Measurements from ENCODE around the gene OTUB1.
A peak's percentile ranks its signal among the peaks of the same experiment; 100 is the strongest.

The OTUB1 gene

GRCh38 chr11:64000740-64001483 is 14.7 kb downstream of the OTUB1 start:
- peak overlapping the region; percentile 29 for H3K4me3 ChIP-seq (ENCODE audit: low read length)
- no peak for DNase-seq (ENCODE audit: low read depth)
- TF ChIP-seq, protein P1, sequence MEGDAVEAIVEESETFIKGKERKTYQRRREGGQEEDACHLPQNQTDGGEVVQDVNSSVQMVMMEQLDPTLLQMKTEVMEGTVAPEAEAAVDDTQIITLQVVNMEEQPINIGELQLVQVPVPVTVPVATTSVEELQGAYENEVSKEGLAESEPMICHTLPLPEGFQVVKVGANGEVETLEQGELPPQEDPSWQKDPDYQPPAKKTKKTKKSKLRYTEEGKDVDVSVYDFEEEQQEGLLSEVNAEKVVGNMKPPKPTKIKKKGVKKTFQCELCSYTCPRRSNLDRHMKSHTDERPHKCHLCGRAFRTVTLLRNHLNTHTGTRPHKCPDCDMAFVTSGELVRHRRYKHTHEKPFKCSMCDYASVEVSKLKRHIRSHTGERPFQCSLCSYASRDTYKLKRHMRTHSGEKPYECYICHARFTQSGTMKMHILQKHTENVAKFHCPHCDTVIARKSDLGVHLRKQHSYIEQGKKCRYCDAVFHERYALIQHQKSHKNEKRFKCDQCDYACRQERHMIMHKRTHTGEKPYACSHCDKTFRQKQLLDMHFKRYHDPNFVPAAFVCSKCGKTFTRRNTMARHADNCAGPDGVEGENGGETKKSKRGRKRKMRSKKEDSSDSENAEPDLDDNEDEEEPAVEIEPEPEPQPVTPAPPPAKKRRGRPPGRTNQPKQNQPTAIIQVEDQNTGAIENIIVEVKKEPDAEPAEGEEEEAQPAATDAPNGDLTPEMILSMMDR (conservative IDR thresholded peaks at IDR 0.05; ENCODE audit: low read length) = no peak

- DNase-seq (ENCODE audit: low read depth) = no peak
- TF ChIP-seq, protein P1 (conservative IDR thresholded peaks at IDR 0.05; ENCODE audit: low read length) = no peak
- H3K4me3 ChIP-seq (ENCODE audit: low read length) = no peak overlapping the region
These were observed 15.5 kb downstream of the OTUB1 start for GRCh38 chr11:64001484-64002420.

DNA sequence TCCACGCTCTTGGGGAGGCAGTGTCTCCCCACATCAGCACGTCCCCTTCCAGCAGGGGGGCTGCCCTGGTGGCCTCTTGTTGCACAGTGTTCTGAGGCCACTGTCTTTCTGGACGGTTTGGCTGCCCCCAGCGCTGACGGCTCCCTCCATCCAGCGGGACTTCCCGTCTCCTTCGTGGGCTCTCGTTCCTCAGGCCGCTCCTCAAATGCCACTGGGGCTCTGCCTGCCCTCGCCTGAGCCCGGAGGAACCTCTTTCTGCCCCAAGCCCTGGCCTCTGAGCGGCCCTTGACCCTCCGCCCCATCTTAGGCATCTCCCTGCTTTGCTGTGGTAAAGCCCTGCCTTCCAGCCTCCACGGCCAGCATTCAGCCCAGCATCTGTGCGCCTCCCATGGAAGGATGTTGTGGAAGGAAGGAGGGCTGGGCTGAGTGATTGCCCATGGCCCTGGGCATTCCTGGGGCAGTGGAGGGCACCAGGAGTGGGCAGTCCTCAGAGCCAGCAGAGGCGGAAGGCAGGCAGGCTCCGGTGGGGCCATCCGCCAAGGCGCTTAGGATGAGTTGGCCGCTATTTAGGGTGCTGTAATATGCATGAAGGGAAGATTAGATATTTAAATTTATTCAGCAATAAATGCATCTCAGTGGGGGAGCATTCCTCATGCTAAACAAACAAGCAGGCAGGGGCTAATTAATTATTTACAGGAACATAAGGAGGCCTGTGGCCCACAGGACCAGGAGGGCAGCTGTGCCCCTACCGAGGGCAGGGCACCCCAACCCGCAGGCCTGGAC is 17.8 kb downstream of the OTUB1 start:
- TF ChIP-seq, protein P1 (conservative IDR thresholded peaks at IDR 0.05; ENCODE audit: low read length) = no peak
- no peak overlapping the region for H3K4me3 ChIP-seq (ENCODE audit: low read length)
- DNase-seq (ENCODE audit: low read depth) = no peak

GRCh38 chr11:64004590-64004984 is 18.3 kb downstream of the OTUB1 start:
- no peak for DNase-seq (ENCODE audit: low read depth)
- TF ChIP-seq, protein P1 (conservative IDR thresholded peaks at IDR 0.05; ENCODE audit: low read length) = no peak
- no peak overlapping the region for H3K4me3 ChIP-seq (ENCODE audit: low read length)

DNA sequence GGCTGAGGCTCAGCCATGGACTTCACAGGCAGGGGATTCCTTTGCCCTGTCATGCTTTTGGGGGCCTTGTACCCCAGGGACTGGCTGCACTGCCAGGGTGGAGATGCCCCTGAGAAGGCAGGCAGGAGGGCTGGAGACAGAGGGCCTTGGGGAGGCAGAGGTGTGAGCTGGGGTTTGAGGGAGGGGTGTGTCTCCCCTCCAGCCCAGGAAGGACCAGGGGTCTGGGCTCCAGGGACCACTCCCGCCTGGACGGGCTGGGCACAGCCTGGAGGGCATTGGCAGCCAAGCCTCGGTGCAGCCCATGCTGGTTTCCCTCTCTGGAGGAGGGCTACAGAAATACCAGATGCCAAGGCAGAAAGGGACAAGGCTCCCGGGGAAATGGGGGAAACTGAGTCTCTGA is 19.5 kb downstream of the OTUB1 start:
- H3K4me3 ChIP-seq (ENCODE audit: low read length) = no peak overlapping the region
- no peak for DNase-seq (ENCODE audit: low read depth)
- TF ChIP-seq, protein P1 (conservative IDR thresholded peaks at IDR 0.05; ENCODE audit: low read length) = no peak

GRCh38 chr11:64006398-64006797 is 20.2 kb downstream of the OTUB1 start:
- TF ChIP-seq, protein P1 (conservative IDR thresholded peaks at IDR 0.05; ENCODE audit: low read length) = no peak
- H3K4me3 ChIP-seq (ENCODE audit: low read length) = no peak overlapping the region
- DNase-seq (ENCODE audit: low read depth) = no peak
